HG02970 (cell line): ENCODE results near the gene SMCHD1.
"Not testable (repeated sequence)": the region's sequence is repeated elsewhere in the genome, so short reads cannot be mapped to it uniquely, and the experiment has no call there.

Experiments
- ATAC-seq: cut with Tn5 transposase; IDR thresholded peaks from one replicate; pipeline ENCODE4 v1.9.1; 2021; ENCODE audit warnings: mild to moderate bottlenecking, moderate library complexity, moderate number of reproducible peaks; ENCODE audit not compliant: unreplicated experiment, low FRiP score

SMCHD1 gene

GRCh38 chr18:2809666-2810183 lies 154.2 kb downstream of the SMCHD1 start:
- ATAC-seq = not testable (repeated sequence)

- no peak for ATAC-seq
These were observed 155.9 kb downstream of the SMCHD1 start for GRCh38 chr18:2811416-2811815.

- ATAC-seq = no peak
These were observed 159.4 kb downstream of the SMCHD1 start for GRCh38 chr18:2814928-2815327.

DNA sequence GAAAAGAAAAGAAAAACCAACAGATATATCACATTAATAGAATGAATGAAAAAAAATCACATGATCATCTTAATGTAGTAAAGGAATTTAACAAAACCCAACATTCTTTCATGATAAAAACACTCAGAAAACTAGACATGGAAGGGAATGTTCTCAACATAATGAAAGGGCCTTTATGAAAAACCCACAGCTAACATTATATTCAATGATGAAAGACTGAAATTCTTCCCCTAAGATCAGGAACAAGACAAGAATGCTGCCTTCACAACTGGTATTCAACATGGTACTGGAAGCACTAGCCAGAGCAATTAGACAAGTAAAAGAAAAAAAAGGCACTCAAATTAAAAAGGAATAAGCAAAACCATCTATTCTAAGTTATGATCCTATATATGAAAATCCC lies 162.8 kb downstream of the SMCHD1 start:
- ATAC-seq = no peak

DNA sequence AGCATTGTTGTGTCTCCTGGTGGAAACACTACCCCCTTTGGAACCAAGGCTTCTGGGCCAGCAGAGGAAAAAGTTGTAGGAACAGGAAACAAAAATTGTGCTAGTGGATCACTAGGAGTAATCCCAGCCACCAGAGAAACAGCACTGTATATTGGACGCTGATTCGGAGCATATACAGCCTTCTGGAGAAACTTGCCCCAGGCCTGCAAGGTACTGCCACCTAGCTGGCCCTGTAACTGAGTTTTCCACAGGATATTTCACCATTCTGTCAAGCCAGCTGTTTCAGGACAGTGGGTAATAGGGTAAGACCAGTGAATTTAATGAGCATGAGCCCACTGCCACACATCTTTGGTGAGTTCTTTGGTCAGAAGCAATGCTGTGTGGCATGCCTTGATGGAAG lies 166.2 kb downstream of the SMCHD1 start:
- ATAC-seq = no peak

- no peak for ATAC-seq
These were observed 166.8 kb downstream of the SMCHD1 start for GRCh38 chr18:2822213-2822921.

DNA sequence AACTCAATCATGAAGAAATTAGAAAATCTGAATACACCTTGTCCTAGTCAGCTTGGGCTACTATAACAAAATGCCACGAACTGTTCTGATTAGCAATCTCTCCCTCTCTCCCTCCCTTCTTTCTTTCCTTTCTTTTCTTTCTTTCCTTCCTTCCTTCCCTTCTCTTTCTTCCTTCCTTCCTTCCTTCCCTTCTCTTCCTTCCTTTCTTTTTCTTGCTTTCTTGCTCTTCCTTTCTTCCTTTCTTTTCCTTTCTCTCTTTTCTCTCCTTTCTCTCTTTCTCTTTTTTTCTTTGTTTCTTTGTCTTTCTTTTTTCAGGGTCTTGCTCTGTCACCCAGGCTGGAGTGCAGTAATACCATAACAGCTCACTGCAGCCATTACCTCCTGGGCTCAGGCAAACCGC lies 167.7 kb downstream of the SMCHD1 start:
- no peak for ATAC-seq

- no peak for ATAC-seq
These were observed 168.4 kb downstream of the SMCHD1 start for GRCh38 chr18:2823966-2824365.

- ATAC-seq = no peak
These were observed 169.3 kb downstream of the SMCHD1 start for GRCh38 chr18:2824865-2825264.

DNA sequence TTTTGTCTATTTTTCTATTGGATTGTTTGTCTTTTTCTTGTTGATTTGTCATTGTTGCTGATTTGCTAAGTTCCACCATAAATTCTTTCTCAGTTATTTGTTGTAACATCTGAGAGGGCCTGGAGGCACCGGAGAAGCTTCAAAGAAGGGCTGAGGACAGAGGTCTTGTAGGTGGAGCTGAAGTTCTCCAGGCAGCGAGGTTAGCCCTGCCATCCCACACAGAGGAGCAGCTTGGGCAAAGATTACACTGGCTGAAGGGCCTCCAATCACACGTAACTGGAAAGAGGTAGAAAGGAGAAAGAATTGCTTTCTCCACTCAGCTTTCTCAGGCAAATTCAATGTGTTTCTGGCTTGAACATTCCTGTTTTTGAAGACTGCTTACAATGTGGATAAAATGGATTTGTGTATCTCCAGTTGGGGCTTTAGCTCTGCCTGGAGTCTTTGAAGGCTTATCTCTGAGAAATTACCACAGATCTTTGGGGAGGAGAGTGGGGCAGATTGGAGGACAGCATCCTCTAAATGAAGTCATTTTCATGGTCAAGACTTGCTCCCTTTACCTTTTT lies 170.2 kb downstream of the SMCHD1 start:
- ATAC-seq = no peak

GRCh38 chr18:2826581-2826980 lies 171.1 kb downstream of the SMCHD1 start:
- no peak for ATAC-seq

GRCh38 chr18:2827061-2827460 lies 171.5 kb downstream of the SMCHD1 start:
- ATAC-seq = no peak

- ATAC-seq = not testable (repeated sequence)
These were observed 180.6 kb downstream of the SMCHD1 start for GRCh38 chr18:2836118-2836517.

- ATAC-seq = not testable (repeated sequence)
These were observed 181.8 kb downstream of the SMCHD1 start for GRCh38 chr18:2837290-2837689.

DNA sequence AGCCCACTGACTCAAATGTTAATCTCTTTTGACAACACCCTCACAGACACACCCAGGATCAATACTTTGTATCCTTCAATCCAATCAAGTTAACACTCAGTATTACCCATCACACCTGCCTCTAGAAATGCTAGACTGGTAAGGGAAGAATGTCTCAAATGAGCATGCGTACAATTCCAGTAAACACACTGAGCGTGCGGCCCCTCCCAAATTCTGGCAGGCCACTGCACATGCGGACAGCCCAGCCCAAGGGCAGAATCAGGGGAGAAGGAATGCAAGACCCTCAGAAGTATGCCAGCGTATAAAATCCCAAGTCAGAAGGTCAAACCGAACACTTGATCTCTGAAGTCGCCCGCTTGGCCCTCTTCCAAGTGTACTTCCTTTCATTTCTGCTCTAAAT lies 183.7 kb downstream of the SMCHD1 start:
- ATAC-seq = no peak

DNA sequence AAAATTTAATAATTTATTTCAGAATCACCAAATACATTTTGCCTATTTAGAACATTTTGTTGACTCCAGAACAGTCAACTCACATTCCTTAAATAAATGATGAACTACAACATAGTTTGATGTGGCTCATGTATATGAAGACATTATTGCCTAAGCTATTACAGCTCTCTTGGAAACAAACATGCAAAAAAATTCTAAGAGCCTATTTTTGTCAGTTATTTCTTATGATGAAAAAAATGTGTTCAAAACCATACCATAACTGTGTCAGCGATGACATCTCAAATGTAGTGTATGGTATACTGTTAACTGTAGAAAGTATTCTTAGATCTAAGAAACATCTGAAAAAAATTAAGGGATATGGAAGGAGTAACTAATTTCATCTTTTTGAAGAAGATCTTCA lies 185.0 kb downstream of the SMCHD1 start:
- no peak for ATAC-seq

GRCh38 chr18:2843146-2843545 lies 187.6 kb downstream of the SMCHD1 start:
- no peak for ATAC-seq

DNA sequence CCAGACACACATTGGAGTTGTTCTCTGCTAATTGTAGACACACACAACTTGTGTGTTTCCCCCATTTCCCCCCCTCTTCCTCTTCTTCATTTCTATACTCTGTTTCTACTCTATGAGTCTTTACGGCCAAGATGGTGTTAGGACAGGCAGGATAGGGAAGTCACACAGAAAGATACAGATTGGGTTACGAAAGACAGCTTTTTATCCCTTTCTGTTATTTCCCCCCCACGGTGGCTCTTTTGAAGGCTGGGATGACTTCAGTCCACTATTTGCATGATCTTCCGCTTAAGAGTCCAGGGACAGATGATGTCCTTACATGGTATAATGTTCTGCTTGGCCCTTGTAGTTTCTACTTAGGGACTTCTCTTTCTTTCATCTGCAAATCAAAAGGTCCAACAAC lies 189.6 kb downstream of the SMCHD1 start:
- ATAC-seq = no peak

DNA sequence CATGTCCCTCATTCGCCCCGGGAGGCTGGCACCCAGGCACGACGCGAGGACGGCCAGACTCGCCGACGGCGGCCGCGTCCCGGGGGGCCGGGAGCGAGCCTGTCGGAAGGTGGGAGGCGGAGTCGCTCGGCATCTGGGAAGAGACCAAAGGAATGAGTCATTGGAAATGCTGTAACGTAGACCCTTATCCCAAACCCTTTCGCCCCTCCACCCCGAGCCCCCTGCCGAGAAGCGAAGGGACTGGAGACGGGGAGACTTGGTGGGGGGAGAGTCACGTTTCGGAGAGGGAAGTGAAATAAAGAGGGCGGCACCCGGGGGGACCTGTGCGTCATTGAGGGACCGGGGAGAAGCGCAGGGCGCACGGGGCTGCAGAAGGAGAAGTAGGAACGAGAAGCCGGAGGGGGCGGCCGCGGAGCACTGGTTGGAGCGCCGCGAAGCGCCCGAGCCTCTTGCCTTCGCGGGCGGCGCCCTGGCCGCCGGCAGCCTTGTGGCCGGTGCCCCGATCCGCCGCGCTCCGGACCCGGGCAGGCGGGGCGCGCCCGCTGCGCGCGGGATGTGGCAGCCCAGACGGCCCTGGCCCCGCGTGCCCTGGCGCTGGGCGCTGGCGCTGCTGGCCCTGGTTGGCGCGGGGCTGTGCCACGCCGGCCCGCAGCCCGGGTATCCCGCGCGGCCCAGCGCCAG lies 191.2 kb downstream of the SMCHD1 start, which contains the start of gene EMILIN2:
EMILIN2 (plus strand) TSS at position 371 of the 681 bp plus-strand sequence; CDS start at position 554, 183 bp downstream.
- no peak for ATAC-seq

DNA sequence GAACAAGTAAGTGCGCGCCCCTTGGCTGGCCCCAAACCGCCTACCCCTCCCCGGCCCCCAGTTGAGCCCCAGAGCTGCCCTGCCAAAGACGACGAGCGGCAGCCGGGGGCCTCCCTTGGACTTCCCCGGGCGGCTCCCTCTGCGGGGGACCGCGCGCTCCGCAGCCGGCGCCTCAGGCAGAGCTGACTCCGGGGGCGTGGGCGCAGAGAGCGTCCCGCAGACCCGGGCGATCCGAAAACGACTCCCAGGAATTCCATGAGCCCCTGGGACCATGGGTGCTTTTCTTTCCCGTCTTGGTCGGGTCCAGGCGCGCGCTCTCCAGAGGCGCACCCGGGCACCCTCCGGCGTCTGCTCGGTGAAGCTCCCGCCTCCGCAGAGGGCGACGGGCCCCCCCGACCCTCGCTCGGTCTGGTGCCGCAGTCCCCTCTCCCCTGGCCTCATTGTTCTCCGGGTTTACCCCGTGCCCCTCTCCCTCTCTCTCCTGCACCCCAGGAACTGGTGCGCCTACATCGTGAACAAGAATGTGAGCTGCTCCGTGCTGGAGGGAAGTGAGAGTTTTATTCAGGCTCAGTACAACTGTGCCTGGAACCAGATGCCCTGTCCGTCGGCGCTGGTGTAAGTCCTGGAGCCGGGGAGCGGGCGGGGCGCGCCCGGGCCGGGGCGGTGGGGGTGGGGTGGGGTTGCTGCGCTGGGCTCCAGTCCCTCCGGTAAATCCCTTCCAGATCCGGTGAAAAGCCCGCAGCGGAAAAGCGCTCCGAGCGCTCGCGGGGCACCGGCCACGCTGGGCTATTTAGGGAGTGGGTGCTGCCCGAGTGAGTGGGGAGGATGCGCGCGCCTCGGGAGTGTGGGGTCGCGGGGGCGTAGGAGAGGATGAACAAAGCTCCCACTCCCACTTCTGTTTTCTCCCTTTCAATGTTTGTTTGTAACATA lies 192.1 kb downstream of the SMCHD1 start:
- no peak for ATAC-seq
